DOHH2 (cell line): ENCODE results near the gene TSTD1.

Experiments
- EZH2phosphoT487 ChIP-seq: fragments of 200-600 bp; sonication (generic); IDR thresholded peaks from 2 replicates; pipeline ENCODE4 v1.6.1; 2017; ENCODE audit warnings: borderline replicate concordance, mild to moderate bottlenecking, antibody characterized with exemption, low read length, moderate library complexity, mixed read lengths
- TF ChIP-seq, protein P1 (sequence below): fragments of 200-600 bp; sonication (generic); IDR thresholded peaks from one replicate; pipeline ENCODE4 v1.5.1; 2014; ENCODE audit warnings: antibody characterized with exemption, mild to moderate bottlenecking, low read depth, low read length; ENCODE audit not compliant: poor library complexity, severe bottlenecking

DNA sequence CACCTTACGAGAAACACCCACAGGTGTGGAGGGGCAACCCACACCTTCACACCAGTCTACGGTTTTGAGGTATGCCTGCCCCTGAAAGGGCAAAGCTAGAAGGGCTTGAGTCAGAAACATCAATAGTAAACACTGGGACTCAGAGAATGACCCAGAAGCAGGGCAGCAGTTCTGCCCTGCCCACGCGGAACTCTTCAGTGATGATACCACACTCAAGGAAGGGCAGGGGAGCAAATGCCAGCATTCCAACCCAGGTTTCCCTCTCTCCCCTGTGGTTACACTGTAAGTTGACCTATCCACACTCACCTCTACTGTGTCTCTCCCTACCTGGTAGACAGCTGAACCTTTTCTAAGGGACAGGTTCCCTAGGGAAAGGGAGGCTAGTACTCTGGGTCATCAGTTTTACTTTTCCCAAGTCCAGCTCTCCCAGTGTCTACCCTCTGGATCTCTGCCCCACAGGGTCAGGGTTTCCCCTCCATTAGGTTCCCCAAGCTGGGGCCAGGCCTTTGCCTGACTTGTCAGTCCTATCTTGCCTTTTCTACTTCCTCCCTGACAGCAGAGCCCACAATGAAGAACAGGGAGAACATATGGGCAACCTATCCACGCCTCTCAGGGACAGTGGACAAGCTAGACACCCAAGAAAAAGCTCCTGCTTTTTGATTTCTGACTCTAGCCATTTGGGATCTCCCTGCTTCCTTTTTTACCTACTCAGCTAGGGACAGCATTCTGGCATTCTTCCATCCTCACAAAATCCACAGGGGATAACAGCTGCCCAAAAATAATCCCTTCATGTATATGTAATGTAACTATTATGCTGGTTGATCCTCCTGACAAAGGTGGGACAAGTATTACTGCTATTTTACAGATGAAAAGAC, 20.8 kb downstream of the TSTD1 start:
- TF ChIP-seq, protein P1, sequence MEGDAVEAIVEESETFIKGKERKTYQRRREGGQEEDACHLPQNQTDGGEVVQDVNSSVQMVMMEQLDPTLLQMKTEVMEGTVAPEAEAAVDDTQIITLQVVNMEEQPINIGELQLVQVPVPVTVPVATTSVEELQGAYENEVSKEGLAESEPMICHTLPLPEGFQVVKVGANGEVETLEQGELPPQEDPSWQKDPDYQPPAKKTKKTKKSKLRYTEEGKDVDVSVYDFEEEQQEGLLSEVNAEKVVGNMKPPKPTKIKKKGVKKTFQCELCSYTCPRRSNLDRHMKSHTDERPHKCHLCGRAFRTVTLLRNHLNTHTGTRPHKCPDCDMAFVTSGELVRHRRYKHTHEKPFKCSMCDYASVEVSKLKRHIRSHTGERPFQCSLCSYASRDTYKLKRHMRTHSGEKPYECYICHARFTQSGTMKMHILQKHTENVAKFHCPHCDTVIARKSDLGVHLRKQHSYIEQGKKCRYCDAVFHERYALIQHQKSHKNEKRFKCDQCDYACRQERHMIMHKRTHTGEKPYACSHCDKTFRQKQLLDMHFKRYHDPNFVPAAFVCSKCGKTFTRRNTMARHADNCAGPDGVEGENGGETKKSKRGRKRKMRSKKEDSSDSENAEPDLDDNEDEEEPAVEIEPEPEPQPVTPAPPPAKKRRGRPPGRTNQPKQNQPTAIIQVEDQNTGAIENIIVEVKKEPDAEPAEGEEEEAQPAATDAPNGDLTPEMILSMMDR = no peak
- no peak for TF ChIP-seq EZH2phosphoT487
